AML-193 (cell line): ENCODE data around the gene CAND2.
"Not testable (repeated sequence)": the region's sequence is repeated elsewhere in the genome, so short reads cannot be mapped to it uniquely, and the experiment has no call there.

ENCODE experiments used
- DNase-seq, 2 experiments: peaks; one replicate each; lab custom pipeline; 2025; lab: John Stamatoyannopoulos, UW

The CAND2 gene

GRCh38 chr3:12861611-12862010 lies 65.1 kb downstream of the CAND2 start:
- DNase-seq: no peak

DNA sequence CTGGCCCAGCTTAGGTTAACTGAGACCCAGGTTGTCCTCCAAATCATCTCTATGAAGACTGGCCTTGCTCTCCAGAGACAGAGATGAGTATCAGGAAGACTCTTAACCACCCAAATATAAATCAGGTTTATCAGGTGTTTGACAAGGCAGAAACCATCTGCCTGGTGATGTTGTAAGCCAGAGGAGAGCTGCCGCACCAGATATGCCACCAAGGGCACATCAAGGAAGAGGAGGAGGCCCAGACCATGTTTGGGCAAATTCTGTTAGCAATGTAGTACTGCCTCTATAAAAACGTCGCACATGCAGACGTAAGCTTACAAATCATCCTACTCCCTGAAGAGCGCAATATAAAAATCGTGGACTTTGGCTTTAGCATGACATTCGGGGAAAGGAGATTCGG lies 65.9 kb downstream of the CAND2 start:
- DNase-seq: no peak

DNA sequence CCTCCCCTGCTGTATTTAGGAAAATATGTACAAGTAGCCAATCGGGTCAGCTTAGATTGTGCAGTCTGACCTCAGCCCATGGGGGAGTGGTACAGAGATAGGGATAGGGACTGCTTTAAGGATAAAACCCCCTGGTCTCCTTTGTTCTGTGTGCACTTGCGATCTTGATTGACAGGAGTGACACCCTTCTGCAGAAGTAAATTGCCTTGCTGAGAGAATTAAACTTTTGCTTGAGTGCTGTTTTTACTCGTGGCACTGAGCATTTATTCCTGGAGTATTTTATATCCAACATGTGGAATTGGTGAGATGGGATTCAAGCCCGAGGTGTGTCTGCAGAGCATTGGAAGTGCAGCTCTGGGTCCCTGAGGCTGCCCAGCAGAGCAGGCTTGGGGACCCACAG lies 68.8 kb downstream of the CAND2 start:
- DNase-seq: no peak

GRCh38 chr3:12866836-12867235 lies 70.4 kb downstream of the CAND2 start:
- DNase-seq: no peak

DNA sequence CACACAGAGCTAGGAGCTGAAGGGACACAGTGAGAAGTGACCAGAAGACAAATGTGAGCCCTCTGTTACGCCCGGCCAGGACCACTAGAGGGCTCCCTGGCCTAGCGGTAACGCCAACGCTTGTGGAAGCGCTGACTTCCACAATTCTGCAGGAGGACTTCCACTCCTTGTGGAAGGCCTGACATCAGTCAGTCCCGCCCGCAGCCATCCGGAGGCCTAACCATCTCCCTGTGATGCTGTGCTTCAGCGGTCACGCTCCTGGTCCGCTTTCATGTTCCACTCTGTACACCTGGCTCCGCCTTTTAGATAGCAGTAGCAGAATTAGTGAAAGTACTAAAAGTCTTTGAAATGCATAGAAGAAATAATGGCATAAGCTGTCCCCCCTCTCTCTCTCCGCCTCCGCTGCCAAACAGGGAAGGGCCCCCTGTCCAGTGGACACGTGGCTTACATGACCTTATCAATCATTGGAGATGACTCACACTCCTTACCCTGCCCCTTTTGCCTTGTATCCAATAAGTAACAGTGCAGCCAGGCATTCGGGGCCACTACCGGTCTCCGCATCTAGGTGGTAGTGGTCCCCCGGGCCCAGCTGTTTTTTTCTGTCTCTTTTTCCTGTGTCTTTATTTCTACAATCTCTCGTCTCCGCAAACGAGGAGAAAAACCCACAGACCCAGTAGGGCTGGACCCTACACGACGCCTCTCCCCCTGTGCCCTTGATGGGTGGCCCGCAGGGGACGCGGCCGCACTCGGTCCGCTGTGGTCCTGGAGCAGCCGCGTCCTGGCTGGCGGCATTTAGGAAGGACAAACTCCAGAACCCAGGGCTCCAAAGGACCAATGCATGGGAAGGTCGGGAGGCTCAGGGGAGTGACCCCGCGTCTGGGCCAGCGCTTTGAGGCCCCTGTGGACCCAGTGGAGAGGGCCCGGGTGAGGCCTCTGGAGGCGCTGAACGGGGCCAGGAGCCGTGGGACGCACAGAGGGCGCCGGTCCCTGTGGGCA lies 71.9 kb downstream of the CAND2 start:
- peak; percentile 82 to 85 for DNase-seq

DNA sequence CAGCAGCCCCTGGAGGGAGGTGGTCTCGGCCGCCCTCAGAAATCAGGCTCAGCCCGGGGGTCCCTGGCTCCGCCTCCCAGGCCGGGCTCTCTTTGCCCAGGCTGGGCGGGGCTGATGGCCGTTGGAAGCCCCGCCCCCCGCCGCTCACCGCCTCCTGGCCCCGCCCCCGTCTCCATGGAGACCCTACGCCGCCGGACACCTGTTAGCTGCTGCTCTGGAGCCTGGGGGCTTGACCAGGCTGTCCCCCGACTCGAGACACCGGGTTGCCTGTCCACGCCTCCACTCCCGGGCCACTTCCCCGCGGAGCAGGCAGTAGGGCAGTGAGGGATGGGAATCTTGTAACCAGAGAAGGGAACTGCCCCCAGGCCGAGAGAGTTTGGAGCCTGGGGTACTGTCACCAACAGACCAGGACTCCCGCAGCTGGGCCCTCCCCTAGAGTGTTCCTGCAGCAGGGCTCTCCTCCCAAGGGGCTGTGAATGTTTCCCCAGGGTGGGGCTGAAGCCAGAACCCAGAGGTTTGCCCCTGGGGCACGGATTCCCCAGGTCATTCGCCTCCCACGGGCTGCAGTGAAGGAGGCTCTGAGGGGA lies 72.6 kb downstream of the CAND2 start:
- DNase-seq: no peak

DNA sequence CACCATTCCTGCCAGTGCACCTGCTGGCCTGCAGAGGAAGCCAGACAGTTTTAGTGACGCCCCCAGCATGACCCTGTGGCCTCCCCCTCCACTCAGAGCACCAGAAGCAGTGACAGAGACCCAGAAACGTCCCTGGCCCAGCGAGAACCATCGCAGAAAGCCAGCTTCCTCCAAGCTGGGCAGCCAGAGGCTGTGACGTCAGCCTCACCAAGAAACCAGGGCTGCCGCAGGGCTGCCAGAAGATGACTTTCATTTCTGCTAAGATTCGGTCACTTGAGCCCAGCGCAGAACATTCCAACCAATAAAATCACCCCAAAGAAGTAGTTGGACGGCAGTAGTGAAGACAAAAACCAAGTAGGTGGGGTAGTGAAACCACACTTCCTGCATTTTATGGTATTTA lies 74.5 kb downstream of the CAND2 start:
- no peak for DNase-seq

DNA sequence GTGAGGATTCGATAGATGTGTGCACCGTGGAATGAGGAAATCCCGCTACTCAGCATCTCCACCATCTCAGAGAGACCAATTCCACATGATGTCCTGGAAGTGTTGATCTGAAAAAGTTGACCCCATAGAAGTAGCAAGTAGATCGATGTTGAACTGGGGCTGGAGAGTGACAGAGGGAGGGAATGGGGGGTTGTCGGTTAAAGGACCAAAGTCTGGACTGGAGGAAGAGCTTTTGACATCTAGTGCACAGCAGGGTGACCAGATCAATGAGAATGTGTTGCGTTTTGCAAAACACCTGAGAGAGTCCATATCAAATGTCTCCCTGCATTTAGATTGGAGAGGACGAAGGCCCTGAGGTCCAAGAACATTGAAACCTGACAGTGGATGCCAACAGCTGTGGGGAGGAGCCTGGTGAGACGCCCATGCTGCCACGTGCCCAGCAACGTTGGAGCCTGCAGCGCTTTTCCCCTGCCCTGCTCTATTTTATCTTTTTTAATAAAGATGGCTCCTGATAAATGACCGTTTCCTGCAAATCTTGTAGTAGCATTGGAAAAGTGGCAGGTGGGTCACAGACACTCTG lies 75.0 kb downstream of the CAND2 start:
- DNase-seq: no peak

GRCh38 chr3:12875857-12876836 lies 79.7 kb downstream of the CAND2 start:
- no peak for DNase-seq

DNA sequence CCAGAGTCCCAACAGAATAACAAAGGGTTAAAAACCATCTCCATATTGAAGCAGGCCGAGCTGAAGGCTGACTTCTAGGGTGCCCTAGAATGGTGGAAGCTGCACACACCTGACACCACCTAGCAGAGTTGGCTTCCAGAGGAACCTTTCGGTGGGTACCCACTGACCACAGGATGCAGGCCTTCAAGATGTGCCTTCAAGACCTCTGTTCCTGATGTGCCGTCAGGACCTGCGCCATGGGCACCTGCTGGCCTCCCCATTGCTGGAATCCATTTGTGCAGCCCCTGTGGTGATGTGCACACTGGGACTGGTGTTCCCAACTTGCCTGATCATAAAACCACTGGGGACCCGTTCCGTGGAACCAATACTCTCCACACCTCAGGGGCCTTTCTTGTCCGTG lies 80.6 kb downstream of the CAND2 start:
- no peak for DNase-seq

DNA sequence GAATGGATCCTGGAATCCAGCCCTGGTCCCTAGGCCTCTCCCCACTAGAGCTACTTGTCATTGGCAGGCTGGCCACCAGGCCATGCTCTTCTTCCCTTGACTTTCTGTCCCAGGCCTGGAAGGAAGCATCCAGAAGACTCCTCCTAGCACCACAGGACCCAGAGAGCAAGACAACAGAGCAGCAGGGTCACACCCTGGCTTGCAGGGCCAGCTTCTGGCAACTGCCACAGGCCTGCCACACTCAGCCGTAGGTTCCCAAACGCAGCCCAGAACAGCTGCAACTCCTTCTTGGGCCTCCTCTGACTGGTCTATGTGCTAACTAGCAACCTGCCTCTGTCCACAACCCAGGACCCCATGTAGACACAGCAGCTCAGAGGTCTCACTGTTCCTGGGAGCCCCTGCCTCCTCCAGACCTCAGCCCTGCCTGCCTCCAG lies 81.7 kb downstream of the CAND2 start:
- no peak for DNase-seq

DNA sequence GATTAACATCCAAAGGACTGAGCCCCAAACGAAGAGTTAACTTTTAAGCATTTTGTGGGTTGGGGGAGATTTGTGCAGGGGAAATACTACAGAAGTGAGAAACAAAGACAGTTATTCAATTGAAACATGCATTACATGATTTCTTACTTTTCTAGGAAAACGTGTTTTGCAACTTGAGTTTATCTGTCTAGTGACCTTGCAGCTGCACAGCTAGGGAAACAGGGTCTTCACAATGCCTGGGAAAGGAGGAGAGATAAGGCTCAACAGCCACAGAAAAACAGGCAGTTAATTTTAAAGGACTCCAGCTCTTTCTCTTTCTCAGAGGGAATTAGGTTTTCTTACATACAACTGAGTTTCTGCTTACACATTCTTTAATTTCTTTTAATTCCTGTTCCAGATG lies 82.3 kb downstream of the CAND2 start:
- not testable (repeated sequence) for DNase-seq

- DNase-seq: no peak
These were observed 82.8 kb downstream of the CAND2 start for GRCh38 chr3:12879191-12879815.

DNA sequence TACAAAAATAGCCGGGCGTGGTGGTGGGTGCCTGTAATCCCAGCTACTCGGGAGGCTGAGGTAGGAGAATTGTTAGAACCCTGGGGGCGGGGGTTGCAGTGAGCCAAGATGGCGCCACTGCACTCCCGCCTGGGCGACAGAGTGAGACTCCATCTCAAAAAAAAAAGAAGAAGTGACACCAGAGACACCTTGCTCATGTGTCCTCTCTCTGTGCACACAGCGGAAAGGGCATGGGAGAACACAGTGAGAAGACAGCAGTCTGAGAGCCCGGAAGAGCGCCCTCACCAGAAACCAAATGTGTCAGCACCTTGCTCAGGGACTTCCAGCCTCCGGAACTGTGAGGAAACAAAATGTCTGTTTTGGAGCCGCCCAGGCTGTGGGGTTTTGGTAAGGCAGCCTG lies 85.4 kb downstream of the CAND2 start:
- DNase-seq: not testable (repeated sequence)

DNA sequence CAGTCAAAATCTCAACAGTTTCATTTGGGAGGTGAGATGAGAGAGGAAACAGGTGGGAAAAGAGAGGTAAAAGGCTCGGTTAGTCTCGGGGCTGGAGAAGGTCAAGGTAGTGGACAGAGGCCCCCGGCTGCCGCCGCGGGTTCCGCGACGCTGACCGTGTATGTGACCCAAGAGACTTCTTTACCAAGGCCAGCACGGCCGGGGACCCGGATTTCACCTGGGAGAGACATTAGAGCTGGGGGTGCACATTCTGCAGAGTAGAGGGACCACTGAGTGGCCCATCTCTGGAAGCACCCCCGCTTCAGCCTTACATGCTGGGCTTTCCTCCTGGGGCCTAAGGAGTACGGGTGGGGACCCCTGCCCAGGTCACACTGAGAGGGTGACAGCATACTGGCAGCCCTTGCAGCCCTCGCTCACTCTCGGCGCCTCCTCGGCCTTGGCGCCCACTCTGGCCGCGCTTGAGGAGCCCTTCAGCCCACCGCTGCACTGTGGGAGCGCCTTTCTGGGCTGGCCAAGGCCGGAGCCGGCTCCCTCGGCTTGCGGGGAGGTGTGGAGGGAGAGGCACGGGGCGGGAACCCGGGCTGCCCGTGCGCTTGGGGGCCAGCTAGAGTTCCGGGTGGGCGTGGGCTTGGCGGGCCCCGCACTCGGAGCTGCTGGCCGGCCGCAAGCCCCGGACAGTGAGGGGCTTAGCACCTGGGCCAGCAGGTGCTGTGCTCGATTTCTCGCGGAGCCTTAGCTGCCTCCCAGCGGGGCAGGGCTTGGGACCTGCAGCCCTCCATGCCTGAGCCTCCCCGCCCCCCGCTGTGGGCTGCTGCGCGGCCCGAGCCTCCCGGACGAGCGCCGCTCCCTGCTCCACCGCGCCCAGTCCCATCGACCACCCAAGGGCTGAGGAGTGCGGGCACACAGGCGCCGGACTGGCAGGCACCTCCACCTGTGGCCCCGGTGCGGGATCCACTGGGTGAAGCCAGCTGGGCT lies 86.1 kb downstream of the CAND2 start:
- DNase-seq: no peak

DNA sequence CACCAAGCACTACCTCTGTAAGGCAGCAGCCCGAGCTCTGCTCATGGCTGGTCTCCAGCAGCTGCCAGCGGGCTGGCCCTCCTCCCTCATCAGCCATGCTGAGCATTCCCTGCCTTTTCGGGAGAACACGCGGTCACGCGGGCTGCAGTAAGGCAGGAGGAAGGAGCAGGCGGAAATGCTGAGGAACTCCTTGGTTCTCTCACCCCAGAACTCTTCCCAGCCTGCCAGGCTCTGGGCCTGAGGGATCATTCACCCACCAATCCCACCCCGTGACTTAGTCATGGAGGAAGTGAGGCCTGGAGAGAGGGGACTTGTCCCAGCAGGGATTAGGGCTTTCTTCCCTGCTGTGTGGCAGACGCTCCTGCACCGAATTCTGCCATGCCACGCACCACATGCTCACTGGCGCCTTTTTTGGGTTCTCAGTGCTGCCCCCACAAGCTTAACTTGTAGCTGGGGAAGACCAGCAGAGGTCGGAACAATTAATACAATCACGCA lies 87.8 kb downstream of the CAND2 start:
- no peak for DNase-seq
